ENCODE results near the gene ADSL.

GRCh38 chr22:40381461-40381860 lies 35.2 kb downstream of the ADSL start:
- no peak for TF ChIP-seq CTCF (conservative IDR thresholded peaks at IDR 0.05 in 1 of 2, IDR thresholded peaks at IDR 0.05 in 1 of 2; ENCODE audit: extremely low read depth in 1 of 2, insufficient read depth in 1 of 2, low read depth in 1 of 2, low read length in 2 of 2)
- no peak for TF ChIP-seq EZH2 (IDR thresholded peaks at IDR 0.05; ENCODE audit: borderline replicate concordance, low read length)

Measured in mammary epithelial cell (primary cell).